AG04450 (cell line): Measurements from ENCODE around the gene PPP2R1B. TPM values are rescaled to one million over a fixed set of nuclear protein-coding genes. Genes with fewer than 3 reads are reported as not detected.
A peak's percentile ranks its signal among the peaks of the same experiment; 100 is the strongest.
"Not testable (repeated sequence)": the region's sequence is repeated elsewhere in the genome, so short reads cannot be mapped to it uniquely, and the experiment has no call there.

Experiments
- CTCF ChIA-PET: fragments of 300-600, 350-600 bp; formaldehyde crosslinking; extraction: SDS; loops from one replicate; lab custom pipeline; 2022; ENCODE audit warnings: antibody characterized with exemption, inconsistent platforms; lab: Charles Lee
- POLR2A ChIA-PET: fragments of 350-600 bp; formaldehyde crosslinking; extraction: SDS; loops from one replicate; lab custom pipeline; 2021; ENCODE audit warnings: antibody characterized with exemption, inconsistent platforms; lab: Yijun Ruan, JAX
- DNase-seq: peaks from one replicate; pipeline ENCODE4 v3.0.0-alpha.2; 2011; ENCODE audit warnings: low read depth, low spot score
- H3K27ac ChIP-seq: one replicate; pipeline ENCODE4 v1.5.1; 2012; ENCODE audit warnings: low read depth, low read length, control low read depth
- H3K27me3 ChIP-seq: one replicate; pipeline ENCODE4 v1.6.0; 2012; ENCODE audit warnings: low read length; ENCODE audit not compliant: control insufficient read depth, insufficient read depth
- H3K4me3 ChIP-seq: 2 replicates; pipeline ENCODE4 v1.5.1; 2011; ENCODE audit warnings: mild to moderate bottlenecking, low read depth, low read length, control low read depth
- H3K9me3 ChIP-seq: 2 replicates; pipeline ENCODE4 v1.5.1; 2012; ENCODE audit warnings: low read length; ENCODE audit not compliant: control insufficient read depth, insufficient read depth
- polyA plus RNA-seq: library from polyadenylated mRNA; depleted of rRNA; stranded (reverse); fragments of >200 nt; gene quantifications from 2 replicates; pipeline ENCODE4 v1.2.3, GENCODE V29; 2011
- TF ChIP-seq, protein P1 (sequence below): IDR thresholded peaks from 2 replicates; pipeline ENCODE4 v1.5.1; 2011; ENCODE audit warnings: low read depth, low read length, control low read depth, inconsistent platforms

Gene PPP2R1B
- polyA plus RNA-seq, 1 experiment = 44.9 TPM

DNA sequence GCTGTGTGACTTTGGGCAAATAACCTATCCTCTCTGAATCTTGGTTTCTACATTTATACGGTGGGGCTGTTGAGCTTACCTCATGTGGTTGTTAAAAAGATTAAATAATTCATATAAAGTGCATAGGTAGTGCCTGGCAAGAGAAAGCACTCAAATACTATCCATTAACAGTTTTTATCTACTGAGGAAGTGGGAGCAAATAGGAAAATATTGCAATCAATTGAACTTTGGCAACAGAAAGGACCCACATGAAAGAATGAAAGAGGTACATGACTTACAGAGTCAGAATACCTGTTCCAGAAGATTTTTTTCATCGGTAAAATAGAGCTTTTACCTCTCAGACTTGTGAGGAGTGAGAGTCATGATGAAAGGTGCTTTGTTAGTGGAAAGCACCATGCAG, 6.3 kb upstream of the PPP2R1B start:
- Histone ChIP-seq H3K4me3 (no peak overlapping the region), H3K27ac (no peak overlapping the region), H3K9me3 (no peaks in the 10 kb centered on the region), H3K27me3 (no peaks in the 10 kb centered on the region)
- DNase-seq = no peak
- ChIA-PET POLR2A (no interaction called here), CTCF (interaction anchor here (1.0 to 2.1 kb wide), 4 partner anchors 9 to 171 kb away, joined by 3 to 10 read pairs (median 3); no protein-coding TSS in a partner anchor)
- TF ChIP-seq, protein P1, sequence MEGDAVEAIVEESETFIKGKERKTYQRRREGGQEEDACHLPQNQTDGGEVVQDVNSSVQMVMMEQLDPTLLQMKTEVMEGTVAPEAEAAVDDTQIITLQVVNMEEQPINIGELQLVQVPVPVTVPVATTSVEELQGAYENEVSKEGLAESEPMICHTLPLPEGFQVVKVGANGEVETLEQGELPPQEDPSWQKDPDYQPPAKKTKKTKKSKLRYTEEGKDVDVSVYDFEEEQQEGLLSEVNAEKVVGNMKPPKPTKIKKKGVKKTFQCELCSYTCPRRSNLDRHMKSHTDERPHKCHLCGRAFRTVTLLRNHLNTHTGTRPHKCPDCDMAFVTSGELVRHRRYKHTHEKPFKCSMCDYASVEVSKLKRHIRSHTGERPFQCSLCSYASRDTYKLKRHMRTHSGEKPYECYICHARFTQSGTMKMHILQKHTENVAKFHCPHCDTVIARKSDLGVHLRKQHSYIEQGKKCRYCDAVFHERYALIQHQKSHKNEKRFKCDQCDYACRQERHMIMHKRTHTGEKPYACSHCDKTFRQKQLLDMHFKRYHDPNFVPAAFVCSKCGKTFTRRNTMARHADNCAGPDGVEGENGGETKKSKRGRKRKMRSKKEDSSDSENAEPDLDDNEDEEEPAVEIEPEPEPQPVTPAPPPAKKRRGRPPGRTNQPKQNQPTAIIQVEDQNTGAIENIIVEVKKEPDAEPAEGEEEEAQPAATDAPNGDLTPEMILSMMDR = no peak

DNA sequence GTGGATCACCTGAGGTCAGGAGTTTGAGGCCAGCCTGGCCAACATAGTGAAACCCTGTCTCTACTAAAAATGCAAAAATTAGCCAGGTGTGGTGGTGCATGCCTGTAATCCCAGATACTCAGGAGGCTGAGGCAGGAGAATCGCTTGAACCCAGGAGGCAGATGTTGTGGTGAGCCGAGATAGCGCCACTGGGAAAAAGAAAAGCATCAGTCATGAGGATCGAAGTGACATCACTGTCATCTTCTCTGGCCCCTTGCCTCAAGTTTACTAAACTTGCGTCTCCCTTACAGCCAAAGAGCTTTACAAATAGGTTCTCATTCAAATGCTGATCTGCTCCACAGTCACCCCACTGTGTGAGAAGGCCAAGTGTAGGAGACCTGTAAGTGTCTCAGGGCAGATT, 5.0 kb upstream of the PPP2R1B start:
- POLR2A ChIA-PET, H3K27me3 ChIP-seq, H3K9me3 ChIP-seq, H3K4me3 ChIP-seq, DNase-seq: not testable (repeated sequence)
- CTCF ChIA-PET = interaction anchor here (0.8 to 1.2 kb wide), 2 partner anchors 71 to 166 kb away, joined by 3 read pairs; no protein-coding TSS in a partner anchor
- H3K27ac ChIP-seq = peak overlapping the region; percentile 21

DNA sequence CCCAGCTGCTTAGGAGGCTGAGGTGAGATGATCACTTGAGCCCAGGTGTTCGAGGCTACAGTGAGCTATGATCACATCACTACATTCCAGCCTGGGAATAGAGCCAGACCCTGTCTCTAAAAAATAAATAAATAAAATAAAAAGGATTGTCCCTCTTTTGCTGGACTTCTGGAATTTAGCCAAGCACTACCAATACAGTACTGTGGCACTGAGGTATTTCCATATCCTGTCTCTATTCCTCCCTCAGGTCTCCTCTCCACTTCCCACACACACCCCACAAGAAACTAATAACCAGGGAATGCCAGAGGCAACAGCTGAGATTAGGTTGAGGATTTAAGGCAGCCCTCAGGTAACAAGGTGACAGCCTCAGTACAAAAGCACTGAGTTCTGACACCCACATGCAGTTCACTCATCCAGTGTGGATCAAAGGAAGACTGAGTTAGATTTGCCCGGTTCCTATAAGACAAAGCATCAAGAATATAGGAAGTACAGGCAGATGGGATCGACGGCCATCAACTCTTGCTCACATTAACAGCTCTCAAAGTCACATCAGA, 4.5 kb upstream of the PPP2R1B start:
- no peak for DNase-seq
- no peaks in the 10 kb centered on the region for H3K27me3 ChIP-seq
- CTCF ChIA-PET = interaction anchor here (1.7 kb wide), 1 partner anchor 166 kb away, joined by 6 read pairs; no protein-coding TSS in a partner anchor
- no peak overlapping the region for H3K27ac ChIP-seq
- H3K4me3 ChIP-seq = no peak overlapping the region
- H3K9me3 ChIP-seq = no peaks in the 10 kb centered on the region; the same call in 1 of the 2 replicates
- TF ChIP-seq, protein P1 = no peak
- POLR2A ChIA-PET = no interaction called here

DNA sequence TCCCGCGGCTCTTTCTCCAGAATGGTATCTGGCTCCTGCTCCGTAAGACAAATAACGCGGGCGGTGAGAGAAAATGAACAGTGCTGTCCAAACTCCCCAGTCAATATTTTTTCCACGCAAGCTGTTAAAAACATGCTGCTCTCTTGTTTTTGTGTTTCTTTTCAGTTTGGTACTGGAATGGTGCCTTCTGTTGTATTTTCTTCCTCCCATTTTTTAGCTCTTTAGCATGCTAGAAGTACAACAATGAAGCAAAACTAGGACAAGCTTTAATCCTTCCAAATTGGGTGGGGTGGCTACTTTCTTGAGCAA, 599 bp upstream of the PPP2R1B start:
- TF ChIP-seq, protein P1 = no peak
- DNase-seq = no peak
- ChIA-PET CTCF (interaction anchor here (1.0 to 8.5 kb wide), 3 partner anchors 9 to 163 kb away, joined by 4 to 65 read pairs (median 16); no protein-coding TSS in a partner anchor), POLR2A (interaction anchor here (0.6 to 2.8 kb wide), 6 partner anchors 34 to 163 kb away, joined by 3 to 10 read pairs (median 4); no protein-coding TSS in a partner anchor)
- H3K27ac ChIP-seq = peak overlapping the region; percentile 78
- H3K27me3 ChIP-seq = no peaks in the 10 kb centered on the region
- peak overlapping the region; percentile 94 for H3K4me3 ChIP-seq
- no peaks in the 10 kb centered on the region; the same call in 1 of the 2 replicates for H3K9me3 ChIP-seq

DNA sequence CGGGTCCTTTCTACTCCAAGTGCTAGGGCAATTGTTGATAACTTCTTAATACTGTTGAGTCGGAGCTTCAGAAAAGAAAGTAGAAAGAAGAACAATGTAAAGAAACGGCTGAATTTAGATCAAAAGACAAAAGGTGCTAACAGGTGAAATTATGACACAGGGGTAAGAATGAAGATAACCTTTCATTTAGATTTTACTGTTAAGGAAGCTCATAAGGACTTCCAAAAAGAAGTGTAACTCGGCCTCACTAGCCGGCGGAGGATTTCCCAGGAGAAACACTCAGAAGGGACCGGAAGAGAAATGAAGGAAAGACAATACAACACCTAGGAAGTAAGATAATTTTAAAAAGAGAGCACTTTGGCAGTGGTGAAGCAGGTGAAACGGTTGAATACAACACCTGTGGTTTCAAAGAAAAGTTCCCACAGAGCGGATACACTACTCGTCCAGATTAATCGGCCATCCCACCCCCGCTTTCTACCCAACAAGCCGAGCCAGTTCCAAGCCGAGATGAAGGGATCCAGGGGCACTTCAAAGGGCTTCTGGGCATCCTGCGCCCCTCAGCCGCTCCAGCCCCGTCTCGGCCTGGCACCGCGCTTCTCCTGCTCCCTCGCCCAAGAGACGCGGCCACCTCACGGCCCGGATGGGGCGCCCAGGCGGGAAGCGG, 737 bp downstream of the PPP2R1B start:
- Histone ChIP-seq H3K9me3 (no peaks in the 10 kb centered on the region; the same call in 1 of the 2 replicates), H3K27ac (peak overlapping the region; percentile 42), H3K4me3 (peak overlapping the region; percentile 94), H3K27me3 (no peaks in the 10 kb centered on the region)
- TF ChIP-seq, protein P1 = no peak
- ChIA-PET CTCF (interaction anchor here (0.6 to 8.5 kb wide), 7 partner anchors 11 to 161 kb away, joined by 3 to 65 read pairs (median 13); no protein-coding TSS in a partner anchor), POLR2A (interaction anchor here (0.6 to 2.8 kb wide), 2 partner anchors 44 to 54 kb away, joined by 3 to 10 read pairs; no protein-coding TSS in a partner anchor)
- DNase-seq = no peak
